HL-60 (cell line): Measurements from ENCODE around the gene CSNK2B.

ENCODE experiments used
- DNase-seq, 2 experiments: peaks; one replicate each; pipeline ENCODE4 v3.0.0-alpha.2; 2010 to 2020; ENCODE audit warnings: low read depth in 1 of 2, low spot score in 1 of 2
- H3K27ac ChIP-seq: fragments of 250-450 bp; sonication (Bioruptor Pico); replicated peaks from 2 replicates; pipeline ENCODE4 v1.5.1; 2020; ENCODE audit warnings: mild to moderate bottlenecking, moderate library complexity
- H3K27me3 ChIP-seq: fragments of 250-450 bp; sonication (Bioruptor Pico); 2 replicates; pipeline ENCODE4 v1.5.1; 2021; ENCODE audit warnings: mild to moderate bottlenecking, moderate library complexity; ENCODE audit not compliant: insufficient read depth, poor library complexity, severe bottlenecking
- H3K4me3 ChIP-seq: replicated peaks from 2 replicates; pipeline ENCODE4 v1.5.1; 2011; ENCODE audit warnings: mild to moderate bottlenecking, control low read depth, low read length; ENCODE audit not compliant: insufficient read depth
- CTCF ChIP-seq: IDR thresholded peaks from one replicate; pipeline ENCODE4 v1.5.1; 2011; ENCODE audit warnings: low read length, control low read depth, inconsistent platforms; ENCODE audit not compliant: insufficient read depth
- GABPA ChIP-seq: IDR thresholded peaks from 2 replicates; pipeline ENCODE4 v1.6.1; 2012; ENCODE audit warnings: low read depth
- POLR2AphosphoS5 ChIP-seq: IDR thresholded peaks from 2 replicates; pipeline ENCODE4 v1.6.1; 2012; ENCODE audit warnings: low read depth
- SPI1 ChIP-seq: IDR thresholded peaks from 2 replicates; pipeline ENCODE4 v1.6.1; 2012; ENCODE audit warnings: low read depth, mild to moderate bottlenecking, borderline replicate concordance
- TF ChIP-seq, protein P1 (sequence below): IDR thresholded peaks from 2 replicates; pipeline ENCODE4 v1.6.1; 2012; ENCODE audit warnings: low read depth; ENCODE audit not compliant: insufficient replicate concordance

CSNK2B gene

GRCh38 chr6:31636698-31637596 is 28.9 kb upstream of the CSNK2B start:
- Histone ChIP-seq H3K27ac (no peak overlapping the region), H3K27me3 (no peaks in the 10 kb centered on the region), H3K4me3 (no peak overlapping the region)
- TF ChIP-seq POLR2AphosphoS5 (no peak), CTCF (no peak), SPI1 (no peak), GABPA (no peak)
- TF ChIP-seq, protein P1, sequence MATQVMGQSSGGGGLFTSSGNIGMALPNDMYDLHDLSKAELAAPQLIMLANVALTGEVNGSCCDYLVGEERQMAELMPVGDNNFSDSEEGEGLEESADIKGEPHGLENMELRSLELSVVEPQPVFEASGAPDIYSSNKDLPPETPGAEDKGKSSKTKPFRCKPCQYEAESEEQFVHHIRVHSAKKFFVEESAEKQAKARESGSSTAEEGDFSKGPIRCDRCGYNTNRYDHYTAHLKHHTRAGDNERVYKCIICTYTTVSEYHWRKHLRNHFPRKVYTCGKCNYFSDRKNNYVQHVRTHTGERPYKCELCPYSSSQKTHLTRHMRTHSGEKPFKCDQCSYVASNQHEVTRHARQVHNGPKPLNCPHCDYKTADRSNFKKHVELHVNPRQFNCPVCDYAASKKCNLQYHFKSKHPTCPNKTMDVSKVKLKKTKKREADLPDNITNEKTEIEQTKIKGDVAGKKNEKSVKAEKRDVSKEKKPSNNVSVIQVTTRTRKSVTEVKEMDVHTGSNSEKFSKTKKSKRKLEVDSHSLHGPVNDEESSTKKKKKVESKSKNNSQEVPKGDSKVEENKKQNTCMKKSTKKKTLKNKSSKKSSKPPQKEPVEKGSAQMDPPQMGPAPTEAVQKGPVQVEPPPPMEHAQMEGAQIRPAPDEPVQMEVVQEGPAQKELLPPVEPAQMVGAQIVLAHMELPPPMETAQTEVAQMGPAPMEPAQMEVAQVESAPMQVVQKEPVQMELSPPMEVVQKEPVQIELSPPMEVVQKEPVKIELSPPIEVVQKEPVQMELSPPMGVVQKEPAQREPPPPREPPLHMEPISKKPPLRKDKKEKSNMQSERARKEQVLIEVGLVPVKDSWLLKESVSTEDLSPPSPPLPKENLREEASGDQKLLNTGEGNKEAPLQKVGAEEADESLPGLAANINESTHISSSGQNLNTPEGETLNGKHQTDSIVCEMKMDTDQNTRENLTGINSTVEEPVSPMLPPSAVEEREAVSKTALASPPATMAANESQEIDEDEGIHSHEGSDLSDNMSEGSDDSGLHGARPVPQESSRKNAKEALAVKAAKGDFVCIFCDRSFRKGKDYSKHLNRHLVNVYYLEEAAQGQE, result no peak
- no peak for DNase-seq

DNA sequence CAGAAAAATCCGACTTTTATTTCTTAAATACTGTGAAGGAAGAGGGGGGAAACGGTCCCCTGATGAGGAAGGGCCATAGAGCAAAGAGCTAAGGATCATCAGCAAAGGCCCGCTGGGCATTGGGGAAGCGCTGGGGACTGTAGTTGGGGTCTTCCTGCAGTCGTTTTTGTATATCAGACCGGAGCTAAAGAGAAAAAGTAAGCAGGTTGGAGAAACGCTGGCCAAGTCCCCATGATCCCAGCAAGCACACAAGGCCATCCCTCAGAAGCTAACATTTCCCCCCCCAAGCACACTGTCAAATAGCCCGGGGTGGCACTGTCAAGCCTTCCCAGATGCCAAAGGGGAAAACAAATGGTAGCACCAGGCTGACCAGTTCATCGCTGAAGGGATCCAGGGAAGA is 26.8 kb upstream of the CSNK2B start:
- no peak for DNase-seq
- no peak overlapping the region for H3K4me3 ChIP-seq
- no peaks in the 10 kb centered on the region for H3K27me3 ChIP-seq
- TF ChIP-seq SPI1 (no peak), GABPA (no peak), POLR2AphosphoS5 (no peak), CTCF (no peak)
- TF ChIP-seq, protein P1, result no peak
- H3K27ac ChIP-seq, result peak overlapping the region; percentile 1; the same call in 1 of the 2 replicates

- Histone ChIP-seq H3K27ac (peak overlapping the region; percentile 1; the same call in 1 of the 2 replicates), H3K27me3 (no peaks in the 10 kb centered on the region), H3K4me3 (no peak overlapping the region)
- no peak for DNase-seq
- TF ChIP-seq GABPA (no peak), CTCF (no peak), POLR2AphosphoS5 (no peak), SPI1 (no peak)
- TF ChIP-seq, protein P1, result no peak
Observed at GRCh38 chr6:31639449-31639861, 26.4 kb upstream of the CSNK2B start.
